ENCODE data around the gene FUT7.
A peak's percentile ranks its signal among the peaks of the same experiment; 100 is the strongest.

FUT7 gene

GRCh38 chr9:137021568-137021978 lies 10.3 kb downstream of the FUT7 start:
- H3K4me1 Mint-ChIP-seq: peaks cover 16% of the 10 kb centered on the region
- H3K9me3 Mint-ChIP-seq: no peaks in the 10 kb centered on the region
- ATAC-seq (no peak), DNase-seq (ENCODE audit: low spot score in 2 of 2) (no peak)
- H3K4me3 Mint-ChIP-seq: no peak overlapping the region
- peaks cover 21% of the 10 kb centered on the region for H3K36me3 Mint-ChIP-seq
- H3K27ac Mint-ChIP-seq: peak overlapping the region; percentile 60

GRCh38 chr9:137020771-137021567 lies 10.9 kb downstream of the FUT7 start:
- Mint-ChIP-seq H3K36me3 (peaks cover 21% of the 10 kb centered on the region), H3K4me3 (no peak overlapping the region), H3K9me3 (no peaks in the 10 kb centered on the region), H3K4me1 (peaks cover 10% of the 10 kb centered on the region), H3K27ac (no peak overlapping the region)
- no peak for ATAC-seq
- no peak for DNase-seq (ENCODE audit: low spot score in 2 of 2)

- Mint-ChIP-seq H3K4me1 (peaks cover 6% of the 10 kb centered on the region), H3K36me3 (peaks cover 21% of the 10 kb centered on the region), H3K4me3 (no peak overlapping the region), H3K9me3 (no peaks in the 10 kb centered on the region), H3K27ac (no peak overlapping the region)
- no peak for DNase-seq (ENCODE audit: low spot score in 2 of 2)
- ATAC-seq: no peak
Measured at GRCh38 chr9:137019891-137020683, 11.8 kb downstream of the FUT7 start.

- H3K36me3 Mint-ChIP-seq: peaks cover 21% of the 10 kb centered on the region
- peaks cover 6% of the 10 kb centered on the region for H3K4me1 Mint-ChIP-seq
- no peaks in the 10 kb centered on the region for H3K9me3 Mint-ChIP-seq
- DNase-seq (ENCODE audit: low spot score in 2 of 2) (no peak), ATAC-seq (no peak)
- H3K27ac Mint-ChIP-seq: no peak overlapping the region
- H3K4me3 Mint-ChIP-seq: no peak overlapping the region
Measured at GRCh38 chr9:137018761-137019559, 12.9 kb downstream of the FUT7 start.

DNA sequence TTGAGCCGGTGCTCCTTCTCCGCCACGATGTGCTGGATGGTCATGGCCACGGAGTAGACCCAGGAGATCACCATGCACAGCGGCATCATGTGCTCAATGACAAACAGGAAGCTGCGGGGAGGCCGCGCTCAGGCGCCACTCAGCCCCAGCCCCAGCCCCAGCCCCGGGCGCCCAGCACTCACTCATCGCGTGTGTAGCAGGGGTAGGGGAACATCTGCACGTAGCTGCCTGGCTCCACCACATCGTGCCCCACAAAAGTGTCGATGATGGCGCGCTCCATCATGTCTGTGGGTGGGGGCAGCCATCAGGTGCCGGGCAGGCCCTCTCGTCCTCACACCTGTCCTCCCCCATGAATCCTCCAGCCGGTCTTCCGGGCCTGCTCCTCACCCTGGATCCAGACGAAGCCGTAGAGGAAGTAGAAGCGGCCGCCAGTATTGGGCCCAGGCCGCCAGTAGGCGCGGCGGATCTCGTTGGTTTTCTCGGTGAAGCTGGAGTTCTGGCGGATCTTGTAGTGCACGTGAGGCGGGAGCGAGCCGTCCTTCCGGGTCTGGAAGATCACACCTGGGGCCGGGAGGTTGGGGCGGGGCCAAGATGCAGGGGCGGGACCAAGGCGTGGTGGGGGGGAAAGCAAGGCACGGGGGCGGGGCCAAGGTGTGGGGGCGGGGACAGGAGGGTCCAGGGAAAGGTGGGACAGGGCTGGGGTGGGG lies 13.9 kb downstream of the FUT7 start:
- H3K9me3 Mint-ChIP-seq: no peaks in the 10 kb centered on the region
- DNase-seq (ENCODE audit: low spot score in 2 of 2) (no peak), ATAC-seq (no peak)
- no peak overlapping the region for H3K4me3 Mint-ChIP-seq
- peaks cover 6% of the 10 kb centered on the region for H3K4me1 Mint-ChIP-seq
- peaks cover 21% of the 10 kb centered on the region for H3K36me3 Mint-ChIP-seq
- no peak overlapping the region for H3K27ac Mint-ChIP-seq

- no peak overlapping the region for H3K4me3 Mint-ChIP-seq
- peaks cover 3% of the 10 kb centered on the region for H3K4me1 Mint-ChIP-seq
- DNase-seq (ENCODE audit: low spot score in 2 of 2) (no peak), ATAC-seq (no peak)
- H3K27ac Mint-ChIP-seq: no peak overlapping the region
- H3K36me3 Mint-ChIP-seq: peaks cover 17% of the 10 kb centered on the region
- no peaks in the 10 kb centered on the region for H3K9me3 Mint-ChIP-seq
Measured at GRCh38 chr9:137017071-137017470, 14.8 kb downstream of the FUT7 start.

DNA sequence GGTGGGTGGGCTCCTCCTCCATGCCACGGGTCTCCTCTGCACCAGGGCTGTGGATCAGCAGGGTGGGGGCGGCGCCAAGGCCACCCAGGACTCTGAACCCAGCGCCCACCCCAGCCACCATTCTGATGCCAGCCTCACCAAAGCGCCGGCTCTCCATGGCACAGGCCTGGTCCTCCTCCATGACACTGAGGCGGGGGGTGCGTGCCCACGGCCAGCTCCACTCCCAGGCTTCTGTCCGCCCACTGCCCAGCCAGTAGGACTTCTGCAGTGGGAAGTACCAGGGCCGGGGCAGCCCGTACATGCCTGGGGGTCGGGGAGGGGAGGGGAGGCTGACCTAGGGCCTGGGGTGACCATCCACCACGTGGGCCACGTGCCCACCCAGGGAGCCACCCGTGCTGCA lies 15.5 kb downstream of the FUT7 start:
- H3K4me3 Mint-ChIP-seq: no peak overlapping the region
- peaks cover 12% of the 10 kb centered on the region for H3K36me3 Mint-ChIP-seq
- no peaks in the 10 kb centered on the region for H3K4me1 Mint-ChIP-seq
- ATAC-seq: no peak
- no peak for DNase-seq (ENCODE audit: low spot score in 2 of 2)
- no peak overlapping the region for H3K27ac Mint-ChIP-seq
- no peaks in the 10 kb centered on the region for H3K9me3 Mint-ChIP-seq

GRCh38 chr9:137015976-137016375 lies 15.9 kb downstream of the FUT7 start:
- no peaks in the 10 kb centered on the region for H3K9me3 Mint-ChIP-seq
- DNase-seq (ENCODE audit: low spot score in 2 of 2) (no peak), ATAC-seq (no peak)
- H3K27ac Mint-ChIP-seq: no peak overlapping the region
- H3K4me3 Mint-ChIP-seq: no peak overlapping the region
- H3K36me3 Mint-ChIP-seq: peaks cover 12% of the 10 kb centered on the region
- no peaks in the 10 kb centered on the region for H3K4me1 Mint-ChIP-seq

GRCh38 chr9:137015540-137015930 lies 16.4 kb downstream of the FUT7 start:
- ATAC-seq (no peak), DNase-seq (ENCODE audit: low spot score in 2 of 2) (no peak)
- no peaks in the 10 kb centered on the region for H3K9me3 Mint-ChIP-seq
- H3K27ac Mint-ChIP-seq: no peak overlapping the region
- H3K4me1 Mint-ChIP-seq: no peaks in the 10 kb centered on the region
- no peak overlapping the region for H3K4me3 Mint-ChIP-seq
- H3K36me3 Mint-ChIP-seq: peaks cover 12% of the 10 kb centered on the region

DNA sequence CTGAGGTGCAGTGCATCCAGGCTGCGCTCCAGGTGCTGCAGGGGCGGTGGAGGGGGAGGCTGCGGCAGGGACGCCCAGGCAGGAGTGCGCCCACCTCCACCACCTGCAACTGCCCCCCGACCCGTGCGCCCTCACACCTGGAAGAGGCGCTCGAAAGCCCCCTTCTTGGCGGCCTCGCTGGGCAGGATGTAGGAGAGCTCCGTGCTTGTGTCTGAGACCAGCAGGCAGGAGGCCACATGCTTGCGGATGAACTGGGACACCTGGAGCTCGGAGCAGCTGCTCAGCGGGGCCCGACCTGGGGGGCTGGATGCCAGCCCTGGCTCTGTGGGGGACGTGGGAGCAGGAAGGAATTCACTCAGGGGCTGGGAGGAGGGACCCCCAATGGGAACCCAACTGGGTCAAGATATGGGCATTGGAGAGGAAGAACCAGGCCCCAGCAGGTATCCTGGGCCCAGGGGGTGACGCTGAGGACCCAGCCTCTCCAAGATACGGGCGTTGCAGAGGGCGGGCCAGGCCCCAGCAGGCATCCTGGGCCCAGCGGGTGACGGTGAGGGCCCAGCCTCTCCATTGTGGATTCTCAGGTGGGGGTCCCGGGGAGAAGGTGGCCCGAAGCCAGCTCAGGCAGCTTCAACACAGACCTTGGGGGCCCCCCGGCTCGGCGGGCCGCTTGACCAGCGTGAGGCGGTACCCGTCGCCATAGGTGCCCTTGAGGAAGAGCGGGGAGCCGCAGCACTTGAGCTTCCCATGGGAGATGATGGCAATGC lies 16.9 kb downstream of the FUT7 start:
- H3K4me3 Mint-ChIP-seq: no peak overlapping the region
- peaks cover 8% of the 10 kb centered on the region for H3K36me3 Mint-ChIP-seq
- H3K9me3 Mint-ChIP-seq: no peaks in the 10 kb centered on the region
- no peak overlapping the region for H3K27ac Mint-ChIP-seq
- DNase-seq (ENCODE audit: low spot score in 2 of 2): no peak
- no peak for ATAC-seq
- no peaks in the 10 kb centered on the region for H3K4me1 Mint-ChIP-seq

GRCh38 chr9:137014166-137014565 lies 17.7 kb downstream of the FUT7 start:
- no peaks in the 10 kb centered on the region for H3K4me1 Mint-ChIP-seq
- no peak for ATAC-seq
- H3K4me3 Mint-ChIP-seq: no peak overlapping the region
- no peak for DNase-seq (ENCODE audit: low spot score in 2 of 2)
- peaks cover under 1% of the 10 kb centered on the region for H3K36me3 Mint-ChIP-seq
- no peaks in the 10 kb centered on the region for H3K9me3 Mint-ChIP-seq
- no peak overlapping the region for H3K27ac Mint-ChIP-seq

DNA sequence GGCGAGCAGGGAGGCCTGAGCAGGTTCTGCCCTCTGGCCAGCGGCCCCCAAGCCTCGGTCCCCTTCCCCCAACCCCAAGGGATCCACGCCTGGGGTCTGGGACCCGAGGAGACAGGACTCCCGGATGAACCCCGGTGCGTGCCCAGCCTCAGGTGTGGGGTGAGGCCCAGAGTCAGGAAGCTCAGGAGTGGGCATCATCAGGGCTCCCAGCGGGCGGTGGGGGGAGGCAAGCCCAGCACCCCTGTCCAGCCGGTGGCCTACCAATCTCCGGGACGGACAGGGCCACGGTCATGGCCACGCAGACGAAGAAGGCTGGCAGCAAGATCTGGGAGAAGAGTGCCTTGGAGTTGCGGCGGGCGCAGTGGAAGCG lies 18.3 kb downstream of the FUT7 start:
- DNase-seq (ENCODE audit: low spot score in 2 of 2) (no peak), ATAC-seq (no peak)
- Mint-ChIP-seq H3K9me3 (no peaks in the 10 kb centered on the region), H3K36me3 (no peaks in the 10 kb centered on the region), H3K4me3 (no peak overlapping the region), H3K4me1 (no peaks in the 10 kb centered on the region), H3K27ac (no peak overlapping the region)

GRCh38 chr9:137012694-137013570 lies 19.0 kb downstream of the FUT7 start:
- Mint-ChIP-seq H3K9me3 (no peaks in the 10 kb centered on the region), H3K4me3 (no peak overlapping the region), H3K36me3 (no peaks in the 10 kb centered on the region), H3K4me1 (no peaks in the 10 kb centered on the region), H3K27ac (no peak overlapping the region)
- DNase-seq (ENCODE audit: low spot score in 2 of 2) (no peak), ATAC-seq (no peak)
